Upper lobe of left lung (tissue), 4 donors: ENCODE measurements around the gene LYZ.

ENCODE experiments used
- CTCF ChIP-seq, 6 experiments: fragments of 450-650 bp in 4 of 6; fragments of 200-600 bp in 2 of 6; sonication (generic) in 2 of 6; IDR thresholded peaks; one replicate each; pipeline ENCODE4 v1.5.1; 2016 to 2019; ENCODE audit warnings: antibody characterized with exemption in 6 of 6
- POLR2AphosphoS5 ChIP-seq, 2 donors: sonication (generic); formaldehyde crosslinking; IDR thresholded peaks; one replicate each; pipeline ENCODE4 v1.5.1; 2017; ENCODE audit warnings: antibody characterized with exemption in 2 of 2

GRCh38 chr12:69328426-69328825 is 19.8 kb upstream of the LYZ start:
- TF ChIP-seq POLR2AphosphoS5 (IDR thresholded peaks at IDR 0.05) (no peak), CTCF (IDR thresholded peaks at IDR 0.05) (no peak)
